ENCODE measurements around the gene ZEB1.
"Not testable (repeated sequence)": the region's sequence is repeated elsewhere in the genome, so short reads cannot be mapped to it uniquely, and the experiment has no call there.

ZEB1 gene

GRCh38 chr10:31507427-31507826, 188.4 kb downstream of the ZEB1 start:
- DNase-seq (ENCODE audit: low read depth in 2 of 2): no peak

GRCh38 chr10:31508234-31508633, 189.2 kb downstream of the ZEB1 start:
- no peak for DNase-seq (ENCODE audit: low read depth in 2 of 2)

GRCh38 chr10:31508882-31509281, 189.9 kb downstream of the ZEB1 start:
- DNase-seq (ENCODE audit: low read depth in 2 of 2): no peak

GRCh38 chr10:31509989-31510388, 191.0 kb downstream of the ZEB1 start:
- no peak for DNase-seq (ENCODE audit: low read depth in 2 of 2)

GRCh38 chr10:31515116-31515515, 196.1 kb downstream of the ZEB1 start:
- DNase-seq (ENCODE audit: low read depth in 2 of 2): no peak

GRCh38 chr10:31515819-31516402, 196.9 kb downstream of the ZEB1 start:
- no peak for DNase-seq (ENCODE audit: low read depth in 2 of 2)

- DNase-seq (ENCODE audit: low read depth in 2 of 2): no peak
These were observed 202.2 kb downstream of the ZEB1 start for GRCh38 chr10:31520986-31521831.

GRCh38 chr10:31522820-31523219, 203.8 kb downstream of the ZEB1 start:
- no peak for DNase-seq (ENCODE audit: low read depth in 2 of 2)

GRCh38 chr10:31524460-31524859, 205.4 kb downstream of the ZEB1 start:
- no peak for DNase-seq (ENCODE audit: low read depth in 2 of 2)

- no peak for DNase-seq (ENCODE audit: low read depth in 2 of 2)
These were observed 207.2 kb downstream of the ZEB1 start for GRCh38 chr10:31526178-31526577.

GRCh38 chr10:31526681-31527080, 207.7 kb downstream of the ZEB1 start:
- no peak for DNase-seq (ENCODE audit: low read depth in 2 of 2)

GRCh38 chr10:31528831-31529230, 209.8 kb downstream of the ZEB1 start:
- no peak for DNase-seq (ENCODE audit: low read depth in 2 of 2)

- DNase-seq (ENCODE audit: low read depth in 2 of 2): no peak
These were observed 217.3 kb downstream of the ZEB1 start for GRCh38 chr10:31536302-31536701.

GRCh38 chr10:31549896-31550295, 230.9 kb downstream of the ZEB1 start:
- DNase-seq (ENCODE audit: low read depth in 2 of 2): no peak

- no peak for DNase-seq (ENCODE audit: low read depth in 2 of 2)
These were observed 235.5 kb downstream of the ZEB1 start for GRCh38 chr10:31554556-31554955.

GRCh38 chr10:31557854-31558253, 238.8 kb downstream of the ZEB1 start:
- no peak for DNase-seq (ENCODE audit: low read depth in 2 of 2)

- not testable (repeated sequence) for DNase-seq (ENCODE audit: low read depth in 2 of 2)
These were observed 249.3 kb downstream of the ZEB1 start for GRCh38 chr10:31568252-31568861.

GRCh38 chr10:31574577-31574976, 255.6 kb downstream of the ZEB1 start:
- no peak for DNase-seq (ENCODE audit: low read depth in 2 of 2)

GRCh38 chr10:31578181-31578852, 259.3 kb downstream of the ZEB1 start:
- no peak for DNase-seq (ENCODE audit: low read depth in 2 of 2)

- no peak for DNase-seq (ENCODE audit: low read depth in 2 of 2)
These were observed 259.9 kb downstream of the ZEB1 start for GRCh38 chr10:31578951-31579350.

All from stimulated activated CD8-positive, alpha-beta memory T cell treated with anti-CD3 and anti-CD28 coated beads, Interleukin-15, amount 100 ng/mL, for 48 hours (primary cell).